ENCODE results near the gene MAL. TPM values are rescaled to one million over a fixed set of nuclear protein-coding genes. Genes with fewer than 3 reads are reported as not detected.

Gene MAL
- polyA plus RNA-seq, 1 of the 3 experiments (the other 2 are of a cell fraction), result not detected

GRCh38 chr2:94994063-94994913 is 31.2 kb upstream of the MAL start:
- H2AFZ ChIP-seq (ENCODE audit: low read depth), result no peak overlapping the region
- CTCF ChIA-PET, result interaction anchor here (0.5 kb wide), 1 partner anchor 68 kb away, joined by 3 read pairs; no protein-coding TSS in a partner anchor
- H3K9me2 ChIP-seq, result no peaks in the 10 kb centered on the region
- 13% methylated on average over 15 of the region's 16 CpGs for WGBS (ENCODE audit: low lambda C conversion rate)
- no peak overlapping the region for H3K4me3 ChIP-seq (ENCODE audit: low read depth in 2 of 2, low read length in 1 of 2)
- no peak overlapping the region for H3K27ac ChIP-seq (ENCODE audit: low read depth in 2 of 2, low read length in 1 of 2)
- no peaks in the 10 kb centered on the region for H3K36me3 ChIP-seq (replicated peaks in 1 of 2; ENCODE audit: control insufficient read depth in 1 of 2, insufficient read depth in 2 of 2, low read length in 1 of 2)
- H3K9me3 ChIP-seq, result no peaks in the 10 kb centered on the region
- DNase-seq, result no peak
- no peaks in the 10 kb centered on the region for H3K79me2 ChIP-seq (ENCODE audit: insufficient read depth)
- POLR2A ChIA-PET, result no interaction called here
- H4K20me1 ChIP-seq (ENCODE audit: insufficient read depth), result no peaks in the 10 kb centered on the region
- H3K27me3 ChIP-seq (ENCODE audit: insufficient read depth), result peaks cover 89% of the 10 kb centered on the region
- H3K9ac ChIP-seq, result no peak overlapping the region
- no peaks in the 10 kb centered on the region for H3F3A ChIP-seq (replicated peaks; ENCODE audit: insufficient read depth)
- no peak overlapping the region for H3K4me2 ChIP-seq
- no peak for TF ChIP-seq SIN3A (IDR thresholded peaks at IDR 0.05; ENCODE audit: borderline replicate concordance, low read depth, low read length)
- no peak for TF ChIP-seq EP300 (IDR thresholded peaks at IDR 0.05; ENCODE audit: borderline replicate concordance in 1 of 2, low read depth in 1 of 2, low read length in 1 of 2)
- TF ChIP-seq EZH2phosphoT487 (IDR thresholded peaks at IDR 0.05; ENCODE audit: borderline replicate concordance, low read depth), result no peak
- no peak for TF ChIP-seq TEAD4 (IDR thresholded peaks at IDR 0.05; ENCODE audit: borderline replicate concordance, insufficient read depth)
- TF ChIP-seq RAD21 (IDR thresholded peaks at IDR 0.05; ENCODE audit: low read length), result no peak
- no peaks in the 10 kb centered on the region for H3K4me1 ChIP-seq (ENCODE audit: control insufficient read depth in 1 of 2, insufficient read depth in 2 of 2, low read depth in 1 of 2, low read length in 1 of 2)

- TF ChIP-seq REST (IDR thresholded peaks at IDR 0.05; ENCODE audit: low read depth, low read length), result no peak
- TF ChIP-seq TCF12 (IDR thresholded peaks at IDR 0.05), result no peak
- TF ChIP-seq SIN3A (IDR thresholded peaks at IDR 0.05; ENCODE audit: borderline replicate concordance, low read depth, low read length), result no peak
- TF ChIP-seq NRF1 (IDR thresholded peaks at IDR 0.05; ENCODE audit: low read depth, low read length), result no peak
- TF ChIP-seq USF1 (IDR thresholded peaks at IDR 0.05; ENCODE audit: borderline replicate concordance, low read depth), result no peak
- no peak for TF ChIP-seq MEF2A (IDR thresholded peaks at IDR 0.05; ENCODE audit: borderline replicate concordance, low read depth)
- no peak for TF ChIP-seq IRF3 (IDR thresholded peaks at IDR 0.05; ENCODE audit: low read depth, low read length)
- no peak for TF ChIP-seq GABPA (IDR thresholded peaks at IDR 0.05; ENCODE audit: low read depth)
- TF ChIP-seq YY1 (IDR thresholded peaks at IDR 0.05; ENCODE audit: low read depth), result no peak
- TF ChIP-seq TAF1 (IDR thresholded peaks at IDR 0.05; ENCODE audit: borderline replicate concordance, low read depth, low read length), result no peak
- no peak for TF ChIP-seq RAD21 (IDR thresholded peaks at IDR 0.05; ENCODE audit: low read length)
- TF ChIP-seq PBX3 (IDR thresholded peaks at IDR 0.05), result no peak
- TF ChIP-seq GATA2 (CRISPR knock-in tag; IDR thresholded peaks at IDR 0.05), result no peak
- TF ChIP-seq NFIC (IDR thresholded peaks at IDR 0.05; ENCODE audit: borderline replicate concordance), result no peak
- TF ChIP-seq RCOR1 (IDR thresholded peaks at IDR 0.05; ENCODE audit: low read length), result no peak
- Histone ChIP-seq H3K4me3 (ENCODE audit: low read depth in 2 of 2, low read length in 1 of 2) (no peak overlapping the region), H3K27ac (ENCODE audit: low read depth in 2 of 2, low read length in 1 of 2) (no peak overlapping the region), H3K9me2 (no peaks in the 10 kb centered on the region), H4K20me1 (ENCODE audit: insufficient read depth) (no peaks in the 10 kb centered on the region), H3K9me3 (no peaks in the 10 kb centered on the region), H3K4me1 (ENCODE audit: control insufficient read depth in 1 of 2, insufficient read depth in 2 of 2, low read depth in 1 of 2, low read length in 1 of 2) (no peaks in the 10 kb centered on the region), H3K4me2 (no peak overlapping the region), H3K9ac (no peak overlapping the region), H2AFZ (ENCODE audit: low read depth) (no peak overlapping the region), H3K79me2 (ENCODE audit: insufficient read depth) (no peaks in the 10 kb centered on the region), H3F3A (replicated peaks; ENCODE audit: insufficient read depth) (no peaks in the 10 kb centered on the region), H3K36me3 (replicated peaks in 1 of 2; ENCODE audit: control insufficient read depth in 1 of 2, insufficient read depth in 2 of 2, low read length in 1 of 2) (no peaks in the 10 kb centered on the region), H3K27me3 (ENCODE audit: insufficient read depth) (peaks cover 85% of the 10 kb centered on the region)
- no peak for DNase-seq
- WGBS (ENCODE audit: low lambda C conversion rate), result 74% methylated on average over 3 of the region's 3 CpGs
- ChIA-PET CTCF (interaction anchor here (0.5 to 2.2 kb wide), 5 partner anchors 9 to 81 kb away, joined by 3 to 25 read pairs (median 3); no protein-coding TSS in a partner anchor), POLR2A (no interaction called here)
These were observed 30.5 kb upstream of the MAL start for GRCh38 chr2:94994914-94995552.

All from SK-N-SH (cell line).